Measurements from ENCODE around the gene HTR7. TPM values are rescaled to one million over a fixed set of nuclear protein-coding genes. Genes with fewer than 3 reads are reported as not detected.

HTR7 gene
- total RNA-seq, 2 donors from 2014 or later = 0.70 to 7.3 TPM

GRCh38 chr10:90856964-90857634 is 740 bp downstream of the HTR7 start:
- Histone ChIP-seq H3K9ac (ENCODE audit: extremely low read depth, low read length, poor library complexity, severe bottlenecking) (no peak overlapping the region), H3K27me3 (ENCODE audit: control insufficient read depth, insufficient read depth, low read length, poor library complexity, severe bottlenecking) (peaks cover 42% of the 10 kb centered on the region), H3K36me3 (ENCODE audit: control insufficient read depth, insufficient read depth, low read length) (no peaks in the 10 kb centered on the region), H3K4me3 (ENCODE audit: low read length) (peak overlapping the region; percentile 77), H3K9me3 (ENCODE audit: control insufficient read depth, low read length) (peaks cover 7% of the 10 kb centered on the region), H3K27ac (ENCODE audit: low read depth, low read length) (no peak overlapping the region), H3K4me1 (ENCODE audit: control insufficient read depth, insufficient read depth, low read length) (no peaks in the 10 kb centered on the region)
- H3K36me3 Mint-ChIP-seq (ENCODE audit: low read depth) = no peaks in the 10 kb centered on the region
- 3 to 7% methylated on average over 27 to 59 of the region's 59 CpGs for WGBS, 2 experiments (ENCODE audit: insufficient coverage in 1 of 2, insufficient read length in 1 of 2)
- peak overlapping the region; percentile 64 for H3K4me3 Mint-ChIP-seq
- DNase-seq = no peak
- peaks cover 5% of the 10 kb centered on the region for H3K9me3 Mint-ChIP-seq
- peaks cover 78% of the 10 kb centered on the region for H3K27me3 Mint-ChIP-seq (ENCODE audit: insufficient read depth)
- TF ChIP-seq, protein P1, sequence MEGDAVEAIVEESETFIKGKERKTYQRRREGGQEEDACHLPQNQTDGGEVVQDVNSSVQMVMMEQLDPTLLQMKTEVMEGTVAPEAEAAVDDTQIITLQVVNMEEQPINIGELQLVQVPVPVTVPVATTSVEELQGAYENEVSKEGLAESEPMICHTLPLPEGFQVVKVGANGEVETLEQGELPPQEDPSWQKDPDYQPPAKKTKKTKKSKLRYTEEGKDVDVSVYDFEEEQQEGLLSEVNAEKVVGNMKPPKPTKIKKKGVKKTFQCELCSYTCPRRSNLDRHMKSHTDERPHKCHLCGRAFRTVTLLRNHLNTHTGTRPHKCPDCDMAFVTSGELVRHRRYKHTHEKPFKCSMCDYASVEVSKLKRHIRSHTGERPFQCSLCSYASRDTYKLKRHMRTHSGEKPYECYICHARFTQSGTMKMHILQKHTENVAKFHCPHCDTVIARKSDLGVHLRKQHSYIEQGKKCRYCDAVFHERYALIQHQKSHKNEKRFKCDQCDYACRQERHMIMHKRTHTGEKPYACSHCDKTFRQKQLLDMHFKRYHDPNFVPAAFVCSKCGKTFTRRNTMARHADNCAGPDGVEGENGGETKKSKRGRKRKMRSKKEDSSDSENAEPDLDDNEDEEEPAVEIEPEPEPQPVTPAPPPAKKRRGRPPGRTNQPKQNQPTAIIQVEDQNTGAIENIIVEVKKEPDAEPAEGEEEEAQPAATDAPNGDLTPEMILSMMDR (conservative IDR thresholded peaks at IDR 0.05) = no peak
- H3K4me1 Mint-ChIP-seq = no peaks in the 10 kb centered on the region
- H3K27ac Mint-ChIP-seq = no peak overlapping the region

DNA sequence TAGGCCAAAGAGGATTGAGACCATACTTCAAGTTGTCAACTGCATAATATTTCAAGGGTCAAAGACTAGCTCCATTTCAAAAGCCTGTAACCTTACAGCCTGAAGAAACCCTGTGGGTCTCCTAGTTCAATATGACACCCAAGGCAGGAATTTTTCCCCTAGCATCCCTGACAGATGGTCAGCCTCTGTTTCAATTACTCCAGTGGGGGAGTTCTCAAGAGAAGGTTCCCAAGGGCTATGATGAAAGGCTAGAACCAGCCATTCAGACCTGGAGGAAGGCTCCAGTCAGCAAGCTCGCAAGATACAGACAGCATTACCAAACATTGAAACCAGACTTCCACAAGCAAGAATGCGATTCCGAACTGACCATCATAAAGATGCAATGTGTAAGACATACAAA is 1.6 kb downstream of the HTR7 start:
- Histone ChIP-seq H3K27me3 (ENCODE audit: control insufficient read depth, insufficient read depth, low read length, poor library complexity, severe bottlenecking) (peaks cover 42% of the 10 kb centered on the region), H3K4me3 (ENCODE audit: low read length) (peak overlapping the region; percentile 77), H3K9ac (ENCODE audit: extremely low read depth, low read length, poor library complexity, severe bottlenecking) (no peak overlapping the region), H3K4me1 (ENCODE audit: control insufficient read depth, insufficient read depth, low read length) (no peaks in the 10 kb centered on the region), H3K9me3 (ENCODE audit: control insufficient read depth, low read length) (peaks cover 13% of the 10 kb centered on the region), H3K36me3 (ENCODE audit: control insufficient read depth, insufficient read depth, low read length) (no peaks in the 10 kb centered on the region), H3K27ac (ENCODE audit: low read depth, low read length) (no peak overlapping the region)
- TF ChIP-seq, protein P1 (conservative IDR thresholded peaks at IDR 0.05) = no peak
- no peak for DNase-seq
- no peak overlapping the region for H3K27ac Mint-ChIP-seq
- H3K27me3 Mint-ChIP-seq (ENCODE audit: insufficient read depth) = peaks cover 73% of the 10 kb centered on the region
- no peaks in the 10 kb centered on the region for H3K4me1 Mint-ChIP-seq
- H3K36me3 Mint-ChIP-seq (ENCODE audit: low read depth) = peaks cover 3% of the 10 kb centered on the region
- H3K9me3 Mint-ChIP-seq = peaks cover 12% of the 10 kb centered on the region
- WGBS, 2 experiments (ENCODE audit: insufficient coverage in 1 of 2, insufficient read length in 1 of 2) = 69 to 71% methylated on average over 3 of the region's 3 CpGs
- H3K4me3 Mint-ChIP-seq = no peak overlapping the region

GRCh38 chr10:90855126-90855525 is 2.7 kb downstream of the HTR7 start:
- Mint-ChIP-seq H3K27me3 (ENCODE audit: insufficient read depth) (peaks cover 62% of the 10 kb centered on the region), H3K36me3 (ENCODE audit: low read depth) (peaks cover 3% of the 10 kb centered on the region), H3K9me3 (peaks cover 23% of the 10 kb centered on the region), H3K4me1 (no peaks in the 10 kb centered on the region), H3K4me3 (no peak overlapping the region), H3K27ac (no peak overlapping the region)
- WGBS, 2 experiments (ENCODE audit: insufficient coverage in 1 of 2, insufficient read length in 1 of 2) = 34 to 76% methylated on average over 2 to 3 of the region's 3 CpGs
- no peak for DNase-seq
- peaks cover 25% of the 10 kb centered on the region for H3K9me3 ChIP-seq (ENCODE audit: control insufficient read depth, low read length)
- TF ChIP-seq, protein P1 (conservative IDR thresholded peaks at IDR 0.05) = no peak
- H3K4me1 ChIP-seq (ENCODE audit: control insufficient read depth, insufficient read depth, low read length) = no peaks in the 10 kb centered on the region
- H3K27ac ChIP-seq (ENCODE audit: low read depth, low read length) = no peak overlapping the region
- no peak overlapping the region for H3K4me3 ChIP-seq (ENCODE audit: low read length)
- H3K27me3 ChIP-seq (ENCODE audit: control insufficient read depth, insufficient read depth, low read length, poor library complexity, severe bottlenecking) = peaks cover 42% of the 10 kb centered on the region
- no peak overlapping the region for H3K9ac ChIP-seq (ENCODE audit: extremely low read depth, low read length, poor library complexity, severe bottlenecking)
- H3K36me3 ChIP-seq (ENCODE audit: control insufficient read depth, insufficient read depth, low read length) = no peaks in the 10 kb centered on the region

Data from endodermal cell (in vitro differentiated cells).